Limb (tissue), 2 donors: ENCODE results near the gene UBAC2.

ENCODE experiments used
- DNase-seq, 2 donors: peaks; one replicate each; pipeline ENCODE4 v3.0.0-alpha.2; 2016; ENCODE audit errors: extremely low spot score in 2 of 2

The UBAC2 gene

DNA sequence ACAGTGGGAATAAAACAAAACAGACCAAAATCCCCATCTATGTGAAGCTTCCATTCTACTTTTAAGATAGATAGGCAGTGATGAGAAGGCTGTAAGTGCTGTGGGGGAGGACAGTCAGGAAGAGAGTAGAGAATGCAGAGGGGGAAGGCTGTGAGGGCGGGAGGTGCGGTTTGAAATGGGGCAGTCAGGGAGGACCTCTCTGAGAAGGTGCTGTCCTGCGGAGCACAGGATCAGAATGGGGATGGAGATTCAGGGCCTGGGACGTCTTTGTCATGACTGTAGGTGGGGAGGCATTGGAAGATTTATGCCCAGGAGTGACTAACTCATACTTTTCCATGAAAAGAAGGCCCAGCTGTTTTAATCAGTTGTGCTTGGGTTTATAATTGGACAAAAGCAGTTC, 110.5 kb downstream of the UBAC2 start:
- DNase-seq = no peak

DNA sequence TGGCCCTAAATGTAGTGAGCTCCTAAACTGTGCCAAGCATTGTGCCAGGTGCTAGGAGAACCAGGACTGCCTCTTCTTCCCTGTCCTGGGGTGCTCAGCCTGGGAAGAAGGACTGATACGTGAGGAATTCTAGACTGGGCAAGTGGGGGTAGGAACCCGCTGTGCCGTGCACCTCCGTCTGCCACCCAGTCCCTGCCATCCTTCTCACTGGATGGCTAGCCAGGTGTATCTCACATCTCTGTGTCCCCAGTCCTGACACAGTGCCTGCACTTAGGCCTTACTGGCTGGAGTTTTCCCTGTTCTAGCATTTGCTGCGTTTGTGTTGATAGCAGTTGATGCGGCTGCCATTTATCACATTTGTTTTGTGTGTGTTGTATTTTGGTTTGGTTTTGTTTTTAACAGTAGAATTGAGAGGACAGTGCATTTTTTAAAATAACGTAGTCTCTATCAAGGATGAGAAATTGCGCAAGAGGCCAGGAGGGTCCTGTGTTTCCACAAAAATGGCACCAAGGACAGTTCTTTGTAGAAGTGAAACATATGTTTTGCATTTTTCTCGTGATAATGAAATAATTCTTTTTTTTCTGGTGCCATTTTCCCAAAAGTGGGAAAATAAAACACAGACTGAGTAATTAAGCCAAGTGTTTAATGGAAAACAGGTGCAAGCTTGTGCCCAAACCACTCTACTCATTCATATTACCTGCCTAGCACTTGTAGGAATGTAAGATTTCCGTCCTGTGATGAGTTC, 111.3 kb downstream of the UBAC2 start:
- no peak for DNase-seq

DNA sequence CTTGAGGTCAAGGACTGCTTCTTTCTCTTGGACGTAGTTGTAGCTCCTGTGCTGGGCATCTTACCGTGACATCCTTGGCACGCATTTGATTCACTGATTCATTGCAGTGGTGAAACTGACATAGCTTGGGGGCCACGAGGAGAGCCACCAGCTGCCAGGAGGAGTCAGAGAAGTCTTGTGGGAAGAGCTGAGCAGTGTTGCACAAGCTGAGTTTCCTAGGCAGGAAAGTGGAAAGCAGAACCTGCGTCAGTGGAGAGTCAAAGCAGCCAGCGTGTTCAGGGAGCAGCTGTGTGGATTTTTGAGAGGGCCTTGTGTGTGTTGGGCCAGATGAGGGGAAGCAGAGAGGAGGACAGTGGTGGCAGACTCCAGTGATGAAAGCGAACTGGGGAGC, 111.8 kb downstream of the UBAC2 start:
- no peak for DNase-seq

DNA sequence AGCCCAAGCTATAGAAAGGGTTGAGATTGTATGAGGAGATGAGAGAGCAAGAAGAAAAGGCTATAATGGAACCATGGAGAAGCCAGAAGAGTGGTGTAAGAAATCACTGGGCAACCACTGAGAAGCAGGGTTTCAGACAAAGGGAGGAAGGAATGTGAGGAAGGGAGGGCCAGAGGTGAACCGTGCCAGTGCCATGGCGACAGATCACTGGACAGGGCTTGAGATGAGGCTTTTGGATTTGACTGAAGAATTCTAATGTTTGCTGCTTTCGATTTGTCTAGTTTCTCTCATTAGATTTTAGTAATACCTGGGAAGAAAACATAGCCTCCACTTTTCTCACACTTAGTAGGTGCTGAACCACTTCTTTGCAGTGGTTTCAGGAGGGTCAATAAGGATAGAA, 112.8 kb downstream of the UBAC2 start:
- DNase-seq = no peak

DNA sequence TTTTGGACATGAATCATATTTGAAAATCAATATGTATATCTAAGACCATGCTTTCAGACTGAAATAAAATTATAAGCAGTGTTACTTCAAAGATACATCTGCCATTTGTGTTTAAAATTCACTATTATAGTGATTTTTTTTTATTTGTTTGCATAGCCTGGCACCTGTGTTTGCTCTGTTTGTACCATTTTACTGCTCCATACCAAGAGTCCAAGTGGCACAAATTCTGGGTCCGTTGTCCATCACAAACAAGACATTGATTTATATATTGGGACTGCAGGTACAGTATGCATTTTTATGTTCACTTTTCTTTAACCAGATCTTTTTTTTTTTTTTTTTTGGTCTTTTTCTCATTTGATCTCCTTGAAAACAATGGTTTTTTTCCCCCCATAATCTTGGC, 113.3 kb downstream of the UBAC2 start:
- no peak for DNase-seq

DNA sequence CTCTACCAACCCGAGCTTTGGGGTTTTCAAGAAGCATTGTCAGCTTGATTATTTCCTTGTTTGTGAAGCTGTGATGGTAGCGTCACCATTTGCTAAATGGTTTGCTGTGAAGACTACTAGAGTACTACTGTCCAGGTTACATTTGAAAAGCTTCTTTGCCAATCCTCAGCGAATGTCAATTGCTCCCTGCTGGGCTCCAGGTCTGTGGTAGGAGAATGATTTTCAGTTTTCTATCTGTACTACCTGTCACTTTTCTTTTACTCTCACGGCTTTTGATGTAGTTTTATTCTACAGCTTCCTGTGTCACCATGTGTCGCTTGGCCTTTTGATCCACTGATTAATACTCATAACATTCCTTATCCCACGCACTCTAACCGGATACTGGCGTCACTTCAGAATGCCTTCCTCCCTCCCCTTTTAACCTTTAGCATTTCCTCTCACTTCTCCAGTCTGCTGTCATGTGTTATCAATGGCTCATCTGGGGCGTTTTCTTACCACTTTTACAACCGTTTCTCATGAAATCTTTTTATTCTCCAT, 114.1 kb downstream of the UBAC2 start:
- no peak for DNase-seq

DNA sequence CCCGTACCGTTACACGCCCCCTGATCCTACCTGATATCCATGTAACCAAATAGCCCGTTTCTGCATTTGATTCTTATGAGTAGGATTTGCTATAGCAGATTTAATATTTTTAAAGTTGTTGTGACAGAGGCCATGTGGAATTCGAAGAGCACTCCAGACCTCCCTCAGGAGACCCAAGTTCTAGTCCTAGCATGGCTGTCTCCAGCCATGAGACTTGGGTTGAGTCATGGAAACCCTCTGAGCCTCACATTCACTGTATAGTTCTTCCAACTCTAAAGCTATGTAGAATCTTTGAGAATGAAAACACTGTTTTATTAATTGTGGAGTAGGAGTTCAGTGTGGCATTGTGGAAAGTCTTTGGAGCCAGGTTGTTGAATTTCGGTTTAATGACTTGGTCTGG, 114.5 kb downstream of the UBAC2 start:
- DNase-seq = no peak

DNA sequence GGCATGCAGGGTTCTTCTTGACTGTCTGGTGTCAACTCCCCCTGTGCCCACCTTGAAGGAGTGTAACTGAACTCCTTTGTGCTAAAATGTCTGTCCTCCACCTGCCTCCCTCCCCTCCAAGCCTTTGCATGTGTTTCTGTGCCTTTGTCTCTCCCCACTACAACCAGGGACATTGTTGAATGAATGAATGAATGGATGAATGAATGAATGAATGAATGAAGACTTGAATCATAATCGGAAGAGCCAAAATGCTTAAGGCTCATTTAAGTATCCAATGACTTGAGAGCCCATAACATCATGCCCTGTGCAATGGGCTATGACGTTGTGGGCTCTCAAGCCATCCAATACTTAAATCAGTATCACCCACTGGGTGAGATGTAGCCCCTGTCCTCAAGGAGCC, 115.6 kb downstream of the UBAC2 start:
- DNase-seq = no peak

DNA sequence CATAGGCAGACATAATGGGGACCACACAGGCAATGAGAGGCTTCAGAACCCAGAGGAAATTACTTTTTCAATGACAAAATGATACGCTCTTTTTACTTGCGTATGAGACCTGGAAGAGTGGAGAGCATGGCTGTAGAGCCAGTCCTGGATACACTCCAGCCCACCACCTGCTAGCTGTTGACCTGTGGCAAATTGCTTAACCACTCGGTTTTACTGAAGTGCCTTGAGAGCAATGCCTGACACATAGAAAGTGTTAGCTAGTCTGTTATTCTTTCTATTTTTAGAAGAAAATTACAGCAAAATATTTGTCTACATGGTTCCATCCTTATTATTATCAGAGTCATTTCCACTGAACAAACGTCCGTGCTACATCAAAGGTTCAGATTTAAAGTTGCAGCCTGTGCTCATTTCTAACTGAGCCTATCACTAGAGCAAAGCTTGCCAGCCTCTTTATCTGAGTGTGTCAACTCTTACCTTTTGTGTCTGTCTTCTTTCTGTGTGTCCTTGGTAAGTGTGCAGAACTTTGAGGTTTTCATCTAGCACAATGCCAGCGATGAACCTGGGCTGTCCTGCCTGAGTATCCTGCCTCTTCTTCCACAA, 116.1 kb downstream of the UBAC2 start:
- DNase-seq = no peak

DNA sequence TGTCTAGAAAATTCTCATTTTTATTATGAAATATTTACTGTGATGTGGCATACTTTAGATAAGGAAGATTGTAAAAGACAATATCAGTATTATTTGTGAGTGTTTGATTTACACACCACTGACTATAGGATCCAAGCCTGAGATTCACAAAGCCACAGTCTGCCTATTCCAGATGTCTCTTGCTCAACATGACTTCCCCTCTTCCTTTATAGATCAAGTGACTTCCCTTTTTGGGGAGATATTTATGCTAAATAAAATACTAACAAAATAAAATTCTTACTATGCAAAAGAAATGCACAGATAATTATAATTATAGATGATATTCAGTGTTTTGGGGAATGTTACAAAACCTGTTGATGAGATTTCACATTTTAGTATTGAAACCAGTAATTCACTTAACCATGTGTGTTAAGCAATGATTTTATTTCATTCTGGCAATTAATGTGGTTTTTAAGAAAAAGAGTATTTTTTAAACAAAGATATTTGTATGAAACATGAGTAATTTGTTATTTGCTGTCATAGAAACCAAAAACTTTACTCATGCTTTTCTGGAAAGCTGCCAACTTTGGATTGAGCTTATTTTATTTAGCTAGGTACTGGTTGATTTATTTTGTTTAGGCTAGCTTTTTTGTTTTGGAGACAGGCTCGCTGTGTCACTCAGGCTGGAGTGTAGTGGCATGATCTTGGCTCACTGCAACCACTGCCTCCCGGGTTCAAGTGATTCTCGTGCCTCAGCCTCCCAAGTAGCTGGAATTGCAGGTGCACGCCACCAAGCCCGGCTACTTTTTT, 120.2 kb downstream of the UBAC2 start:
- peak in 1 of 2 donors; percentile 53 for DNase-seq

DNA sequence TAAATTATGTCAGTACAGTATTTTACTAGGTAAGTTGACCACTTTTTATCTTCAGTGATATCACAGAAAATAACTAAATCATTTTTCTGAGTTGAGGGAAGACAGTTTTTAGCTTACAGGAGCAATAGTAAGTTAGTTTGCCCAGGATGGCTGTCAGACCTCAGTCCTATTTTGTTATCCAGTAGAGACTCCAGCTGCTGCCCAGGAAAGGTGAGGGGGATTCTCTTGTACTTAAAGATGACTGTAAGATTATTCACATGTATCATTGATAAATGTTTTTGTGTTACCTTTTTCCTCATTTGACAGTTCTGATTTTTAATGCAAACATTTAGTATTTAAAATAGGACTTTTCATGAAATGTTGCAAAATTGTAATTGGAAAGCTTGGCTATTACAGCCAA, 121.1 kb downstream of the UBAC2 start:
- DNase-seq = no peak

DNA sequence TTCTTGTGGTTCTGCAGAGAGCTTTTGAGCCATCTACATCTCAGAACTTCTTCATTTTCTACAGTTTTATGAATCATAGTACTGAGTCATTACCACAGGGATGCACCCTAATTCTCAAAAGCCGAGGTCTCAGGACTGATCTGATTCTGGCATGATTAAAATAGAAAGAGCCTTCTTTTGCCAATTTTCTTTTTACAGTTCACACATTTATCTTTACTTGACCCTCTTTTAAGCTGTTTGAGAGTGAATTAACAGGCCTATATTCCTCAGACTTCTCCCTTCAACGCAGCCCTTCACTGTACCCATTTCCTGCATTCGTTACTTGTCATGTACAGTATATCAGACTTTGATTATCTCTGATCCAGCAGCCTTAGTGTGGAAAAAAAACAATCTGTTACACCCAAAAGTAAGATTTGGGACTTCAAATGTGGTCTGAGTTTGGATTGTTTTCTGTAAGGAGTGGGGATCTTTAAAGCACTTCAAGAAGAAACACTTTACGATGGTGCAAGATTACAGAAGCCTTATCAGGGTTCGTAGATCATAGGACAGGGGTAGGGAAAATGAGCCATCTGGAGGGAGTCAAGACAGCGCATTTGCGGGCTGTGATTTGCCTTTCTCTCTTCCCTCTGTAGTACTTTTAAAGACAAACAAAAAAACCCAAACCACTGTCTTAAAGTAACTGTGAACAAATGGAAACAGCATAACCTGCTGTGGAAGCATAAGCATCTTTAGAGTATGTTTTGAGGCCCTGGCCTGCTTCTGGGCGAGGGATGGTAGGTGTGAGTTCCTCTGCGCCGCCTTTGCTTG, 121.8 kb downstream of the UBAC2 start:
- DNase-seq = no peak

DNA sequence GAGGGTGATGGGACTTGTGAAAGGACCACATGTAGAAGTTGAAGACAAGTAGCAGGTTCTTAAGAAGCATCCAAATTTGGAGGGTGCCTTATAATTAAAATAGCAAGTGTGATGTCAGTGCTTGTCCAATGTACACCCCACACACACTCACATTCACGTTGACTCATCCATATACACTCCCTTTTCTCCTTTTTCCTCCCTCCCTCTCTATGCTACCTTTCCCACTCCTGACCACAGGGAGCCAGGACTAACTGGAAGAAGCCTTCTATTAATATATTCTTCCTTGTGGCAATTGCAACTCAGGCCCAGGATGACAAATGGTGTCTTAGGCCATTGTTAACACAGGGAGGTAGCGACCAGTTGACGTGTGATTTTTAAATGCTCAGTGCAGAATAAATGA, 122.8 kb downstream of the UBAC2 start:
- DNase-seq = no peak

DNA sequence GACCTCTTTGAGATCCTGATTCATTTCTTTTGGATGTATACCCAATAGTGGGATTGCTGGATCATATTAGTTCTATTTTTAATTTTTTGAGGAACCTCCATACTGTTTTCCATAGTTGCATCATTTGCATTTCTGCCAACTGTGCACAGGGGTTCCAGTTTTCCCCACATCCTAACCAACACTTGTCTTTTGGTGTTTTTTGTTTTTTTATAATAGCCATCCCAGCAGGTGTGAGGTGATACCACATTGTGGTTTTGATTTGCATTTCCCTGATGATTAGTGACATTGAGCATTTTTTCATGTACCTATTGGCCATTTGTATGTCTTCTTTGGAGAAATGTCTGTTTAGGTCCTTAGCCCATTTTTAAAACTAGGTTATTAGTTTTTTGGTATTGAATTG, 125.4 kb downstream of the UBAC2 start:
- no peak for DNase-seq

DNA sequence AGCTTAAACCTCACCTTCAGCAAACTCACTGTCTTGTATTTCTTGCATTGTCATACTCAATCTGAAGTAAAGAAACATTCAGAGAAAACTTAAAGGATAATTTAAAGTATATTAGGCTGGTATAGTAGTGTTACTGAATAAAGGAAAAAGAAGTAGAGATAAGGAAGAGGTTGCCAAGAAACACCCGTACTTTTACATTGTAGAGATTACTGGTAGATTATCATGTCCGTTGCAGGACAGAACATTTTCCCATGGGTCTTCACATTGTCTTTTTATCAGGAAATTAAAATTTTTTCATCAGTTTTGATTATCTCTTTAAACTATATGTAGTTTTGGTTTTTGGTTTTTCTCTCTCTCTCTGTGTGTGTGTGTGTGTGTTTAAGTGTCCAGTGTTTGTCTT, 126.5 kb downstream of the UBAC2 start:
- DNase-seq = no peak

DNA sequence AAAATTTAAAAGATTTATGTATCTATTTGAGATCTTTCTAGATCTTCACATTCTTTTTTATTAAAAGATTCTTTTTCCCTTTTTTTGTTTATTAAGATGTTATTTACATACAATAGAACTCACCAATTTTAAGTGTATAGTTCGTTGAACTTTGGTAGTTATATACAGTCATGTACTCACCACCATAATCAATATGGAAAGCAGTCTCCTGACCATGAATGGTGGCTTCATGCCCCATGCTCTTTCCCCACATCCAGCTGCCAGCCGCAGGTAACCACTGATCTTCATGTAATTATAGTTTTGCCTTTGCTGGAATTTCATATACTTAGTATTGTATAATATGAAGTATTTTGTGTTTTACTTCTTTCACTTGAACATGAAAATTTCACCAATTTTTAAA, 127.1 kb downstream of the UBAC2 start:
- DNase-seq = no peak

DNA sequence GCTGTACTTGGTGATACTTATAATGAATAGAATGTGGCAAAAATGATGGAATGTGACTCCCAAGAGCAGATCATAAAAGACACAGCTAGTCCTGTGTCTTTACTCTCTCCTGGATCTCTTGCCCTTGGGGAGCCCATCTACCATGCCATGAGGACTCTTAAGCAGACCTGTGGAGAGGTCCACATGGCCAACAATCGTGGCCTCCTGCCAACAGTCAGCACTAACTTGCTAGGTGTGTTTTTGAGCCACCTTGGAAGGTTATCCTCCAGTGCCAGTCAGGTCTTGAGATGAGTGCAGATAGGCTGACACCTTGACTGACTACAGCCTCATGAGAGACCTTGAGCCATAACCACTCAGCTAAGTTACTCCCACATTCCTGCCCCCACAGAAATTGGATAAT, 128.8 kb downstream of the UBAC2 start:
- DNase-seq = no peak

DNA sequence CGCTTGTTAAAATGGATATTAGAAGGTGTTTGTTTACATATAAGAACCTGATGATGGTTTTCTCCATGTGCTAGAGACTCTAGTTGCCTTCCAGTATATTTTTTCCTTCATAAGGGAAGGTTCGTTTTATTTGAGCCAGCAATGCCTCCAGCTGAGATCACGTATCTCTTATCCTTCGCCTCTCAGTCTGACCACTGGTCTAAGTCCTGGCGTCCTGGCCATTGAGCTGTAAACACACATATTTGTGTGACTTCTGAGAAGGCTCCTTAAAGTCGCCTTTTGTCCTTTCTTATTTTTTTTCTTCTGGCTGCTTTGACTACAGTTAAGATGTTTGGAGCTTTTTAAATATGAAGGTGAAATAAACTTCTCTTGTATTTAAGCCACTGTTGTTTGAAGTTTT, 130.3 kb downstream of the UBAC2 start:
- no peak for DNase-seq

DNA sequence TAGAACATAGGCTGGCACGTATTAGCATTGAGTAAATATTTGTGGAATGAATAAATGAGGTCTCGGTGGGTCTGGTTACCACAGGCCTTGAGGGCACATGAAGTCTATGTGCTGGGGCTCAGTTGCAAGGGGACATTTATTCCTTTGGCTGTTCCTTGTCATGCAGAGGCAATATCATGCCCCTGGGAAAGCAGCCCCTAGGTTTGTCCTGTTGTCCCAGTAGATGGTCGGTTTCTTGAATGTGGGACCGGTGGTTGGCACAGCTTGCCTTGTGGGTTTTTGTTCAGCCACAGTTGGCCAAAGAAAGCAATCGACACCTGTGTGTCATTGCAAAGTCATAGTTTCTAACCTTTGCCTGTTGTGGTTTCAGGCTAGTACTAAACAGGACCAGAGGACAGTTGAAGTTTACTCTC, 131.2 kb downstream of the UBAC2 start:
- DNase-seq = no peak

DNA sequence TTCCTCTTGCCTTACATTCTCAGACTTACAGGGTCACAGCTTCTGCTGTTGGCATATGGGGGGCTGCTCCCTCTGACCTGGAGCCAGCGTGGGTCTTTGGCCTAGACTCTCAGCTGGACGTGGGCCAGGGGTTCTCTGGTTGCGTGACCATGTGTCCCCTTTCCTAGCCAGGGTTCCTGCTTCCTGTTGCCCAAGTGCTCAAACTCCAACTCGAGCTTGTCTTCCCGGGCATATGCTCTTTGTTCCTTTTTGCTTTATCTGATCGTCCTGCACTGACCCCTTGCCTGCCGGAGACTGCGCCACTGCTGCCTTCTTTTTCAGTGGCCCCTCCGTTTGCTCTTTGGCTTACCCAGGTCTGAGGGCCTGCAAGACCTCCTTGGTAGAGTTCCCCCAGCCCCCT, 131.8 kb downstream of the UBAC2 start:
- no peak for DNase-seq

DNA sequence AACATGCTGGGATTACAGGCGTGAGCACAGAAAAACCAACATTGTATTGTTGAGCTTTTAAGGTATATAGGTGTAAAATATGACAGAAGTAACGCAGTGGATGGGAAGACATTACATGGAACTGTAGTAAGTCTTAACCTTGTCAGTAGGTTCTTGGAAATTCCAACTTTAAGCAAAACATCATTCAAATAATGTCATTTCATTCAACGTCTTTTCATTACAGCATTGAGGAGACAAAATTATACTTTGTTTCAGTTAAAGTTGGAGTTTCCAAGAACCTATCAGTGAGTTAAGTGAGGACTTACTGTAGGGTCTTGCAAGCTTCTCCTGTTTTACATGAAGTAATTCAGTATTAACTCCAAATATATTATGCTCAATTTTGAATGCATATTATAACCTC, 133.6 kb downstream of the UBAC2 start:
- DNase-seq = no peak

DNA sequence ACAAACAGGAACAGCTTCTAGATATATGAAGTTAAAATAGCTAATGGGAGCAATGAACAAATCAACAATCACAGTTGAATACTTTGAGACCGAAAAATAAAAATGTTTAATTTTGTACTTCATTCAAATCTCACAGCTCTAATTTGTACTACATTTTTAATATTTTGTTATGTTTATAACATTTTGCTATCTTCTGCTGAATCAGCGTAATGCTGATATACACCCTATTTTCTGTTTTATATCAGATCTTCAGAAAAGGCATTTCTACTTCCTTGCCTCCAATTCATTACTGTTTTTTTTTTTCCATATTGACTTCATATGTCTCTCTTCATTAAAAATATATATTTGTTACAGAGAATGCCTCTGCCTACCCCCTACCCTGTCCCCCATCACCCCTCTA, 134.4 kb downstream of the UBAC2 start:
- no peak for DNase-seq
